NCI-H1092 (cell line): ENCODE results near the gene KLK4.

Source experiments
- DNase-seq: peaks from one replicate; lab custom pipeline; 2025; lab: John Stamatoyannopoulos, UW

The KLK4 gene

GRCh38 chr19:50911206-50912101, at the start of gene KLK4:
KLK4 (minus strand) TSS chr19:50911395; CDS start chr19:50910738, 657 bp downstream.
- DNase-seq: no peak

- DNase-seq: no peak
Observed at GRCh38 chr19:50959731-50960500, 48.7 kb upstream of the KLK4 start.

- no peak for DNase-seq
Observed at GRCh38 chr19:50957587-50957986, 46.4 kb upstream of the KLK4 start.

GRCh38 chr19:50952910-50953309, 41.7 kb upstream of the KLK4 start, which contains the start of gene KLK5:
KLK5 (minus strand) TSS chr19:50953038; CDS start chr19:50952657, 381 bp downstream.
- no peak for DNase-seq

GRCh38 chr19:50949861-50950260, 38.7 kb upstream of the KLK4 start:
- DNase-seq: no peak

- DNase-seq: no peak
Observed at GRCh38 chr19:50947123-50947522, 35.9 kb upstream of the KLK4 start.

GRCh38 chr19:50944795-50945194, 33.6 kb upstream of the KLK4 start:
- no peak for DNase-seq

- no peak for DNase-seq
Observed at GRCh38 chr19:50943074-50943828, 32.1 kb upstream of the KLK4 start.

GRCh38 chr19:50939596-50939995, 28.4 kb upstream of the KLK4 start:
- DNase-seq: no peak

GRCh38 chr19:50933640-50934039, 22.4 kb upstream of the KLK4 start:
- no peak for DNase-seq

GRCh38 chr19:50932690-50933083, 21.5 kb upstream of the KLK4 start:
- no peak for DNase-seq

- DNase-seq: no peak
Observed at GRCh38 chr19:50932018-50932689, 21.0 kb upstream of the KLK4 start.

GRCh38 chr19:50931023-50931422, 19.8 kb upstream of the KLK4 start:
- DNase-seq: no peak

GRCh38 chr19:50928831-50929230, 17.6 kb upstream of the KLK4 start:
- DNase-seq: no peak

- DNase-seq: no peak
Observed at GRCh38 chr19:50926144-50926543, 14.9 kb upstream of the KLK4 start.

GRCh38 chr19:50925734-50926133, 14.5 kb upstream of the KLK4 start:
- DNase-seq: no peak

GRCh38 chr19:50924586-50924985, 13.4 kb upstream of the KLK4 start:
- DNase-seq: no peak

GRCh38 chr19:50922317-50922853, 11.2 kb upstream of the KLK4 start:
- DNase-seq: peak; percentile 59

- no peak for DNase-seq
Observed at GRCh38 chr19:50921426-50922316, 10.5 kb upstream of the KLK4 start.

- no peak for DNase-seq
Observed at GRCh38 chr19:50916069-50916468, 4.9 kb upstream of the KLK4 start.
